Measurements from ENCODE around the gene UBE2L3.

GRCh38 chr22:21611210-21611977, 43.9 kb downstream of the UBE2L3 start:
- TF ChIP-seq CTCF (IDR thresholded peaks at IDR 0.05) (no peak), POLR2A (IDR thresholded peaks at IDR 0.05) (no peak)
